Activated CD4-positive, alpha-beta T cell treated with anti-CD3 and anti-CD28 coated beads, Interleukin-2, amount 10 ng/mL, durations not matched to agents 7 days and 5 days (primary cell): ENCODE data around the gene PACC1. TPM values are rescaled to one million over a fixed set of nuclear protein-coding genes. Genes with fewer than 3 reads are reported as not detected.
"Not testable (repeated sequence)": the region's sequence is repeated elsewhere in the genome, so short reads cannot be mapped to it uniquely, and the experiment has no call there.

Source experiments
- CTCF ChIA-PET: fragments of 350-600 bp; sonication (Branson Sonifier 250); formaldehyde crosslinking; loops from one replicate; lab custom pipeline; 2021; ENCODE audit warnings: antibody characterized with exemption; lab: Charles Lee
- POLR2A ChIA-PET: fragments of 350-600 bp; sonication (Branson Sonifier 250); formaldehyde crosslinking; loops from one replicate; lab custom pipeline; 2021; ENCODE audit warnings: antibody characterized with exemption; lab: Charles Lee
- DNase-seq: peaks from one replicate; pipeline ENCODE4 v3.0.0-alpha.2; 2020
- H3K27ac Mint-ChIP-seq: one replicate; pipeline ENCODE4 v1.8.0; 2021; ENCODE audit warnings: mild to moderate bottlenecking, moderate library complexity, mixed read lengths
- H3K27me3 Mint-ChIP-seq: one replicate; pipeline ENCODE4 v1.8.0; 2021; ENCODE audit warnings: mixed read lengths
- H3K36me3 Mint-ChIP-seq: one replicate; pipeline ENCODE4 v1.8.0; 2021; ENCODE audit warnings: low read depth, mixed read lengths
- H3K4me1 Mint-ChIP-seq: one replicate; pipeline ENCODE4 v1.8.0; 2021; ENCODE audit warnings: mixed read lengths
- H3K4me3 Mint-ChIP-seq: one replicate; pipeline ENCODE4 v1.8.0; 2021; ENCODE audit warnings: mild to moderate bottlenecking, moderate library complexity, mixed read lengths
- H3K9me3 Mint-ChIP-seq: one replicate; pipeline ENCODE4 v1.8.0; 2021; ENCODE audit warnings: mixed read lengths
- total RNA-seq, 2 experiments: library from RNA; stranded (reverse); gene quantifications; one replicate each; pipeline ENCODE4 v1.2.3, GENCODE V29; 2021

The PACC1 gene
- total RNA-seq, 2 experiments from 2014 or later = 9.0 to 12.2 TPM

GRCh38 chr1:212346601-212347000 is 68.1 kb downstream of the PACC1 start:
- DNase-seq = no peak
- ChIA-PET CTCF (interaction anchor here (2.1 kb wide), 1 partner anchor 110 kb away, joined by 4 read pairs; no protein-coding TSS in a partner anchor), POLR2A (no interaction called here)
- Mint-ChIP-seq H3K4me3 (no peak overlapping the region), H3K4me1 (peaks cover 2% of the 10 kb centered on the region), H3K27me3 (no peaks in the 10 kb centered on the region), H3K27ac (no peak overlapping the region), H3K36me3 (peaks cover 27% of the 10 kb centered on the region), H3K9me3 (no peaks in the 10 kb centered on the region)

- Mint-ChIP-seq H3K9me3 (no peaks in the 10 kb centered on the region), H3K4me1 (peaks cover 2% of the 10 kb centered on the region), H3K4me3 (no peak overlapping the region), H3K27me3 (no peaks in the 10 kb centered on the region), H3K36me3 (peaks cover 25% of the 10 kb centered on the region), H3K27ac (no peak overlapping the region)
- DNase-seq = no peak
- ChIA-PET CTCF (interaction anchor here (0.7 to 1.2 kb wide), 3 partner anchors 9 to 310 kb away, joined by 3 read pairs; partner anchors contain the start of genes DTL and INTS7), POLR2A (no interaction called here)
Measured at GRCh38 chr1:212344905-212345304, 69.8 kb downstream of the PACC1 start.

DNA sequence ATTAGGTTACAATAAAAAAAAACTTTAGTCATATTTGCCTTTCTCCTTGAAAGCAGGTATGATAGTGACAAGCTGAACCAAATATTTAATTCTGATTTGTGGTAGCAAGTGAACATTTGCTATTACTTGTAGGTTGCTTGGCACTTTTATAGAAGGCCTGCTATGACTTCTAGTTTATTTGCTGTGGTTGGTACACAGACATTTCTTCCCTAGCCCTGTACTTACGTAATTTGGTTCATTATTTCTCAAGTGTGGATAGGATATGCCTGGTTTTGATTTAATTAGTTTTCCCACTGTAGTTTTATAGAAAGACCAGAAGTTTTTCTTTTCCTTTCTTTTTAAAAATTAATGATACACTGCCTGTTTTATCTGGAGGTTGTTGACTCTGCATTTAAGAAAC is 73.6 kb downstream of the PACC1 start:
- POLR2A ChIA-PET = no interaction called here
- CTCF ChIA-PET = interaction anchor here (1.1 kb wide), 1 partner anchor 238 kb away, joined by 3 read pairs; no protein-coding TSS in a partner anchor
- no peaks in the 10 kb centered on the region for H3K4me1 Mint-ChIP-seq

DNA sequence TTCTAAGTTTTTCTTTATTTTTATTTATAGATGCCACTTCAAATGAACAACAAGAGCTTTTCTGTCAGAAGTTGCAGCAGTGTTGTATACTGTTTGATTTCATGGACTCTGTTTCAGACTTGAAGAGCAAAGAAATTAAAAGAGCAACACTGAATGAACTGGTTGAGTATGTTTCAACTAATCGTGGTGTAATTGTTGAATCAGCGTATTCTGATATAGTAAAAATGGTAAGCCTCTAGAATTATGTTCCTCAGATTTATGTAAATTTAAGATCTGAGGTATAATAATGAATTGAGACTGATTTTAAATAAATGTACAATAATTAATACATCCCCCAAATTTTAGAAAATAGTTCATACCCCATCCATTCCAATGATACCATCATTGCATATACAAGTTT is 85.6 kb downstream of the PACC1 start:
- Mint-ChIP-seq H3K36me3 (peaks cover 13% of the 10 kb centered on the region), H3K4me1 (peaks cover 4% of the 10 kb centered on the region), H3K4me3 (no peak overlapping the region), H3K27me3 (no peaks in the 10 kb centered on the region), H3K27ac (no peak overlapping the region), H3K9me3 (no peaks in the 10 kb centered on the region)
- ChIA-PET CTCF (interaction anchor here (1.1 kb wide), 1 partner anchor 258 kb away, joined by 4 read pairs; no protein-coding TSS in a partner anchor), POLR2A (no interaction called here)
- no peak for DNase-seq

More for the DNA sequence above, 73.6 kb downstream of the PACC1 start:
- no peak for DNase-seq
- Mint-ChIP-seq H3K9me3 (no peaks in the 10 kb centered on the region), H3K4me3 (no peak overlapping the region), H3K27ac (no peak overlapping the region), H3K27me3 (no peaks in the 10 kb centered on the region), H3K36me3 (peaks cover 27% of the 10 kb centered on the region)

DNA sequence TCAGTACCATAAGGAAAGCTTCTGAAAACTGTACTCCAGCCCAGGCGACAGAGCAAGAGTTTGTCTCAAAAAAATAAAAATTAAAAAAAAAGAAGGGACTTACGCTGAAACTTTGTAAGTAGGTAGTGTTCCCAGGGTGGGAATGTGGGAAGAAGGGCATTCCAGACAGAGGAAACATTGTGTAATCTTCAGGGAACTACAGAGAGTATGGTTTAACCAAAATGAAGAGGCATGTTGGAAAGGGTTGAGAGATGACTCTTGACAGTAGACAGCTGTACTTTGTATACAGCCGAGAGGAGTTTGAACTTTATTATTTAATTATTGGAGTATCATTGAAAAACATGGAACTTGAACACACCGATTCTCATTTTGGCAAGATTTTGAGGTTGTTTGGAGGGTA is 86.4 kb downstream of the PACC1 start:
- peaks cover 8% of the 10 kb centered on the region for H3K36me3 Mint-ChIP-seq
- no peaks in the 10 kb centered on the region for H3K9me3 Mint-ChIP-seq
- ChIA-PET POLR2A (no interaction called here), CTCF (interaction anchor here (1.1 kb wide), 1 partner anchor 257 kb away, joined by 4 read pairs; no protein-coding TSS in a partner anchor)
- H3K4me3 Mint-ChIP-seq = no peak overlapping the region
- H3K27me3 Mint-ChIP-seq = no peaks in the 10 kb centered on the region
- H3K27ac Mint-ChIP-seq = no peak overlapping the region
- peaks cover 10% of the 10 kb centered on the region for H3K4me1 Mint-ChIP-seq
- no peak for DNase-seq

- H3K27ac Mint-ChIP-seq = no peak overlapping the region
- no peak overlapping the region for H3K4me3 Mint-ChIP-seq
- ChIA-PET POLR2A (no interaction called here), CTCF (no interaction called here)
- H3K36me3 Mint-ChIP-seq = peaks cover 9% of the 10 kb centered on the region
- no peaks in the 10 kb centered on the region for H3K27me3 Mint-ChIP-seq
- peaks cover 15% of the 10 kb centered on the region for H3K4me1 Mint-ChIP-seq
- DNase-seq = no peak
- H3K9me3 Mint-ChIP-seq = no peaks in the 10 kb centered on the region
Measured at GRCh38 chr1:212326541-212326940, 88.1 kb downstream of the PACC1 start.

GRCh38 chr1:212323066-212323465 is 91.6 kb downstream of the PACC1 start:
- H3K36me3 Mint-ChIP-seq = peaks cover 12% of the 10 kb centered on the region
- H3K9me3 Mint-ChIP-seq = no peaks in the 10 kb centered on the region
- no peak overlapping the region for H3K27ac Mint-ChIP-seq
- H3K4me3 Mint-ChIP-seq = no peak overlapping the region
- ChIA-PET POLR2A (no interaction called here), CTCF (interaction anchor here (0.8 kb wide), 1 partner anchor 85 kb away, joined by 3 read pairs; no protein-coding TSS in a partner anchor)
- H3K27me3 Mint-ChIP-seq = no peaks in the 10 kb centered on the region
- peaks cover 15% of the 10 kb centered on the region for H3K4me1 Mint-ChIP-seq
- no peak for DNase-seq

GRCh38 chr1:212321031-212321430 is 93.7 kb downstream of the PACC1 start:
- H3K27ac Mint-ChIP-seq, H3K27me3 Mint-ChIP-seq, DNase-seq, CTCF ChIA-PET, H3K9me3 Mint-ChIP-seq, H3K4me3 Mint-ChIP-seq, POLR2A ChIA-PET: not testable (repeated sequence)
- H3K4me1 Mint-ChIP-seq = peaks cover 22% of the 10 kb centered on the region
- H3K36me3 Mint-ChIP-seq = peaks cover 16% of the 10 kb centered on the region

GRCh38 chr1:212317916-212318315 is 96.8 kb downstream of the PACC1 start:
- no peak overlapping the region for H3K4me3 Mint-ChIP-seq
- POLR2A ChIA-PET = no interaction called here
- peaks cover 19% of the 10 kb centered on the region for H3K36me3 Mint-ChIP-seq
- no peak for DNase-seq
- no peaks in the 10 kb centered on the region for H3K27me3 Mint-ChIP-seq
- CTCF ChIA-PET = interaction anchor here (0.5 kb wide), 1 partner anchor 211 kb away, joined by 4 read pairs; no protein-coding TSS in a partner anchor
- H3K9me3 Mint-ChIP-seq = no peaks in the 10 kb centered on the region
- H3K4me1 Mint-ChIP-seq = peaks cover 20% of the 10 kb centered on the region
- no peak overlapping the region for H3K27ac Mint-ChIP-seq

DNA sequence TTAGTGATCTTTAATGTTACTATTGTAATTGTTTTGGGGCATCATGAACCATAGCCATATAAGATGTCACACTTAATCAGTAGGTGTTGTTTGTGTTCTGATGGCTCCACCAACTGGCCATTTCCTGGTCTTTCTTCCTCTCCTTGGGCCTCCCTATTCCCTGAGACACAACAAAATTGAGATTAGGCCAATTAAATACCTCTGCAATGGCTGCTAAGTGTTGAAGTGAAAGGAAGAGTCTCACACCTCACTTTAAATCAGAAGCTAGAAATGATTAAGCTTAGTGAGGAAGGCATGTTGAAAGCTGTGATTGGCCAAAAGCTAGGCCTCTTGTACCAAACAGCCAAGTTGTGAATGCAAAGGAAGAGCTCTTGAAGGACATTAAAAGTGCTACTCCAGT is 98.8 kb downstream of the PACC1 start:
- POLR2A ChIA-PET = no interaction called here
- H3K27ac Mint-ChIP-seq = no peak overlapping the region
- CTCF ChIA-PET = interaction anchor here (0.7 to 0.9 kb wide), 2 partner anchors 268 to 280 kb away, joined by 3 to 4 read pairs; partner anchors contain the start of genes DTL and INTS7
- H3K4me1 Mint-ChIP-seq = peaks cover 18% of the 10 kb centered on the region
- DNase-seq = no peak
- no peak overlapping the region for H3K4me3 Mint-ChIP-seq
- H3K27me3 Mint-ChIP-seq = no peaks in the 10 kb centered on the region
- peaks cover 25% of the 10 kb centered on the region for H3K36me3 Mint-ChIP-seq
- H3K9me3 Mint-ChIP-seq = peaks cover 2% of the 10 kb centered on the region

GRCh38 chr1:212315184-212315583 is 99.5 kb downstream of the PACC1 start:
- no peak for DNase-seq
- Mint-ChIP-seq H3K36me3 (peaks cover 32% of the 10 kb centered on the region), H3K27me3 (no peaks in the 10 kb centered on the region), H3K27ac (no peak overlapping the region), H3K4me3 (no peak overlapping the region), H3K4me1 (peaks cover 18% of the 10 kb centered on the region), H3K9me3 (peaks cover 2% of the 10 kb centered on the region)
- ChIA-PET CTCF (interaction anchor here (0.6 to 1.0 kb wide), 2 partner anchors 31 to 106 kb away, joined by 3 read pairs; no protein-coding TSS in a partner anchor), POLR2A (no interaction called here)
